GM11168 (cell line): ENCODE measurements around the gene RMDN2.

Source experiments
- in situ Hi-C: fragments of 300-500 bp; cut with MboI; formaldehyde crosslinking; loops from one replicate; pipeline ENCODE4 v1.12.0; 2022; ENCODE audit warnings: low sequenced_read_pairs; ENCODE audit not compliant: unreplicated experiment

Gene RMDN2, protein sequence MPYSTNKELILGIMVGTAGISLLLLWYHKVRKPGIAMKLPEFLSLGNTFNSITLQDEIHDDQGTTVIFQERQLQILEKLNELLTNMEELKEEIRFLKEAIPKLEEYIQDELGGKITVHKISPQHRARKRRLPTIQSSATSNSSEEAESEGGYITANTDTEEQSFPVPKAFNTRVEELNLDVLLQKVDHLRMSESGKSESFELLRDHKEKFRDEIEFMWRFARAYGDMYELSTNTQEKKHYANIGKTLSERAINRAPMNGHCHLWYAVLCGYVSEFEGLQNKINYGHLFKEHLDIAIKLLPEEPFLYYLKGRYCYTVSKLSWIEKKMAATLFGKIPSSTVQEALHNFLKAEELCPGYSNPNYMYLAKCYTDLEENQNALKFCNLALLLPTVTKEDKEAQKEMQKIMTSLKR

DNA sequence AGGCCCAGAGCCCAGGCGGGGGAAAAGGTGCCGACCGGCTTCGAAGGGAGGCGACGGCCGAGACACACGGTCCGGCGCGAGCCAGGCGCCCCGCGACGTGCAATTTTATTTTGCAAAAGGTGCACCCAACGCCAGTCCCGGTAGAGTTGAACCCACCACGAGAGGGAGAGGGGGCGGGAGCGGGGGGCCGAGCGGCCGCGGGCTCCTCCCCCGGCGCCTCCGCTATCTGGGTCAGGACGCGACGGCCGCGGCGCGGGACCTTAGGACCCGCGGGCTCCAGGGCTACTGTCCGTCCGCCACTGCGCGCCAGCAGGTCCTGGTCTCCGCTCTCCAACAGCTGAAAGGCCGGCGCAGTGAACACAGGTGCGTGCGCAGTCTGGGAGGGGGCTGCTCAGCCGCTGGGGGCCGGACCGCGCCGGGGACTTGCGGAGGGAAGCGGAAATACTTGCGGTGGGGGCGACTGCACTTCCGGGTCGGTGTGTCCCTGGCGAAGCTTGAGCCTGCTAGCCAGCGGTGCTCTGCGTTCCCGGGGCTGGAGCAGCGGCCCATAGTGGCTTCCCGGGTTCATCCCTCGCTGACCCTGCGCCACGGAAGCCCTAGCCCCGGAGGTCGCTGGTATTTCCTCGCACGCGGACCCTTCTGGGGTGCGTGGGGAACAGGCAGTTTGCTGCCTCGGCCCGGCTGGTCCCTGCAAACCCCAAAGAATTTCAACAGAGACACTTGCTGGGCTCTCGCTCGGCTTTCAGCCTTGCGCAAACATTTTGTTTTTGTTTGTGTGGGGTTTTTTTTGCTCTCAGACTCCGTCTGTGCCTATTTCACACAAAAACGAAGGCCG is at the start of gene RMDN2:
RMDN2 (plus strand) TSS at position 225 of the 835 bp plus-strand sequence. CDS start 3,991 bp downstream, outside the sequence.
- in situ Hi-C loops: no loop called here

DNA sequence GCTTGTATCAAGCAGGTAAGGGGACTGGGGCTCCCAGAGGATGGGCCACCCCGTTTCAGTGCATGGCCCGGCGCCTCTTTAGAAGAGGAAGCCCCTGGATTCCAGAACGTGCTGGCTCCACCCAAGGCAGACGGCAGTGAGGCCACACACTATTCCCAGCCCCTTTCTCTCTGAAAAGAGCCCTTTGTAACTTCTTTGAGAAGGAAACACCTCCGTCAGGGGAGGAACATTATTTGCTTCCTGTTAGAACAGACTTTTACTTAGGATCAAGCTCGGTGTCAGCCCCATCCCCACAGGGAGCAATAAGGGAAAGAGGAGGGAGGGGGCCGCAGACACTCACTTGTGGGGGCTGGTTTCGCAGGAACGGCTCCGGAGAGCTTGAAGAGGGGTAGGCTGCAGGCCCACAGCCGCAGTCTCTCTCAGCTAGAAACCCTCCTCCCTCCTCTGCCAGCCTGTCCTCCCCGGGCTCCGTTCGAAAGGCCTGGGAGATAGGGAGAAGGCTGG is 49.6 kb upstream of the RMDN2 start:
- in situ Hi-C loops: no loop called here

DNA sequence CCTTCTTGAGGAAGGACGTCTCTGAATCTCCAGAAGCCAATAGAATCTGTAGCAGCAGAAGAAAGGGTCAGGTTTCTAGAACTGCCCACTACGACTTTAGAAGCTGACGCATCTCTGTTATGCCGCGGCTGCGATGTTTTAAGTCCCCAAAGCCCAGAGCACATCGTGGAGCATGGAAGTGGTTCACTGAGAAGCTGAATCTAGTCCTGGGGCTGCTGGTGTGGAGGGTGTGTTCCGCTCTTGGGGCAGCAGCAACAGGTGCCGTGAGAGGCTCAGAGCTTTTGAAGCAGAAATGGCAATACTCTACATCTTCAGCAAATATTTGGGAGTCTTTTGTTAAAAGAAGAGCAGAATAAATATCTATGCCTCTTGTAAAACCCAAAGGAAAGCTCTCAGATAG is 48.9 kb upstream of the RMDN2 start:
- in situ Hi-C loops: no loop called here

DNA sequence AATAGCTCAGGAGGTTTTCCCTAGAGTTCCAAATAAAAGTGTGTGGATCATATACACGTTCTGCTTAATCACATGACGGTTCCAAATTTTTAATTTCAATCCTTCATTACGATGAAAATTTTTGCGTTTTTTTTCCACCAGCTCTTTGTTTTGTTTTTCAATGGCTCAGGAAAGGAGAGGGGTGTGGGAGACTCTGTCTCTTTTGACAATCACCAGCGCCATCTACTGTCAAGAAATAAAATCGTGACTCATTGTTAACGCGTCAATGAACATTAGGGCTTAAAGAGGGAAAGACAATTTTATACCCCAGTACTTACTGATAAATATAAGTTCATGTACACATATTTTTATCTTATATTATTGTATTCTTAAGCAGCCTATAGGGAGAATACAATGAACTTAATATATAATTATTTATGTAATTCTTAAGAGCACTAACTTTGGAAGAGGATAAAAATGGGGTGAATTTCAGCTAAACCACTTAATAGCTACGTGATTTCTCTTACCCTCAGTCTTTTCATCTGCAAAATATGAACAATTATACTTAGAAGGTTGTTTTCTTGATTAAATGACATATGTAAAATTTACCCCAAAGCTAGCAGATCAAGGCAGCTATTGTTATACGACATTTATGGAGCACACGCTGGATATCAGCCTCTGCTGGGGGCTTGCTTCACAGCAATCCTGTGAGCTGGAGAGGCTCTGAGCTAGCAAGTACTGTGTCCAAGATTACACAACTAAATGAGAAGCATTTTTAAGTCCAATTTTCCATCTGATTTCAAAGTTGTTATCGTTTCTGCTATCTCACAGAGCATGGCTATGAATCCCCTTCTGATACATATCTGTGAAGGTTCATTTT is 47.4 kb upstream of the RMDN2 start:
- in situ Hi-C loops: no loop called here

DNA sequence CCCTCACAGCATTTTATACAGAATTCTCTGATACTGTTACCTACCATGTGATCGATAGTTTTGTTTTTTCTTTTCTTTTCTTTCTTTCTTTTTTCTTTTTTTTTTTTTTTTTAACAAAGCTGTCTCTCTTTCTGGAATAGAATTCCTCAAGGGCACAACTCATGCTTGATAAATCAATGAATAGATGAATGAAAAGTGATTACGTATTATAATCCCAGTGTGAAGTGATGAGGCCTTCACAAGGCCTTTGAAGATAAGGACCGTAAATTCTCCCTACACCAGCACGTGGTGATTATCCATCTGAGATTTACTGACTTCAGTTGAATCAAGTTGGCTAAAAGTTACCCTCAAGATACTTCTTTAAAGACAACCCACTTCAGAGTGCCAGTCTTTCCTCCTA is 46.6 kb upstream of the RMDN2 start:
- in situ Hi-C loops: no loop called here

DNA sequence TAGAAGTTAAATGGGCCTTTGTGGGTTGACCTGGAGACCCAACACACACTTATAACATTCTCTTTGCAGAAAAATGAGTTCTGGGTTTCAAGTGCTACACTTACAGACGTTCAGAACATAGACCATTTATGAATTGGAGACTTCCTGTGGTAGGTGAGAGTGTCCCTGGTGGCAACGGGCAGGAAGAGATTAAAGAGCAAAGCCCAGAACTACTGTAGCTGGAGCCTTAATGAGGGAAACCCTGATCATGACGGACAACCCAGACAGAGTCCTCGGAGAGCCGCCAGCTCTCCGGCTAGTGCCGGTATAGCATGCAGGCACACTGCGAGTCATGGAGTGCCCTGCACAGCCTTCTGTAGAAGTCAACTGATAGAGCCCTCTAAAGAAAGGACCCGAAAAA is 44.5 kb upstream of the RMDN2 start:
- in situ Hi-C loops: no loop called here

DNA sequence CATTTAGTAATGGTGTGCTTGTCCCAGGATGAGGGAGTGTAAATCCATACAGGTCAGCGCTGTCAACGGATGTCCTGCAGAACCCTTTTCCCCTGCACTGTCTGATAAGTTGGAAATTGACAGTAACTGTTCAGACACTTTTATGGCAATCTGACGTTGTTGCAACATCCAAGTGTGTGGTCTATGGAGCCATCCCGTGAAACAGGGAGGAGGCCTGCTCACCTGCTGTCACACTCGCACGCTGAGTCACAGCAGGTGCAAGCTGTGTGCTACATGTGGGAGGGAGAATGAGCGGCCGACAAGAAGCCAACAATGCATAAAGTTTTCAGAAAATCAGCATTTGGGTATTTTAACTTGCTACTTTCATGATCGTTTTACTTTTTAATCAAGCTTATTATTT is 43.7 kb upstream of the RMDN2 start:
- in situ Hi-C loops: no loop called here

DNA sequence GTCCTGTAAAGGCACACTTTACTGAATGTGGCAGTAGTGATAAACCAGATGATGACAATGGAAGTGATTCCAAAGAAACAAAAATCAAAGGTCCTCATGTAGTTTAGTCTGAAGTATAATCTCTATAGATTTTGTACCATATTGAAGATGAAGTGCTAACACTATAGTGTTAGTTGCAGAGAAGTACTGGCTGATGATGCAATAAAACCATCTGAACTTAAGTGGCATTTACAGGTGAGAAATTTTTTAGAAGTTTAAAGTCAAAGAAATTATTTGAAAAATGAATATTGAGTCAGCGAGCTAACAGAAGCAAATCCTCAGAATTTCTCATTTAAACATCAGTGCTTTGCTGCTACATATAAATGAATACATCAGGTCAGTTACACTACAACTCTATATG is 43.1 kb upstream of the RMDN2 start:
- in situ Hi-C loops: no loop called here

DNA sequence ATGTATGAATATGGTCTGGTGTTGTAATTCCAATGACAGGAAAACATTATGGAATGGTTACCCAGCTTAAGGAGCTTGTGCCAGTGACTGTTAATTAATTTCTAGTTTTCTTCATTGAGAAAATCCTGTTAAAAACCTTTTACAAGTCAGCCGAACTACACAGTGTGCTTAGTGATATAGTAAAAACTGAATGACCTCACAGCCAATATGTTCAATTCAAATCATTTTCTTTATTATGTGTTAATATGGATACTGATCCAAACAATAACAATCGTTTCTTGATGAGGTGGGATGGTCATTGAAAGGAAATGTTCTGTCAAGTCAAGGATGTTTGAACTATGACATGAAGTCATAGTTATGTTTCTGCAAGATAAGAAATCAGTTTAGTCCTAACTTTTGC is 41.6 kb upstream of the RMDN2 start:
- in situ Hi-C loops: no loop called here

DNA sequence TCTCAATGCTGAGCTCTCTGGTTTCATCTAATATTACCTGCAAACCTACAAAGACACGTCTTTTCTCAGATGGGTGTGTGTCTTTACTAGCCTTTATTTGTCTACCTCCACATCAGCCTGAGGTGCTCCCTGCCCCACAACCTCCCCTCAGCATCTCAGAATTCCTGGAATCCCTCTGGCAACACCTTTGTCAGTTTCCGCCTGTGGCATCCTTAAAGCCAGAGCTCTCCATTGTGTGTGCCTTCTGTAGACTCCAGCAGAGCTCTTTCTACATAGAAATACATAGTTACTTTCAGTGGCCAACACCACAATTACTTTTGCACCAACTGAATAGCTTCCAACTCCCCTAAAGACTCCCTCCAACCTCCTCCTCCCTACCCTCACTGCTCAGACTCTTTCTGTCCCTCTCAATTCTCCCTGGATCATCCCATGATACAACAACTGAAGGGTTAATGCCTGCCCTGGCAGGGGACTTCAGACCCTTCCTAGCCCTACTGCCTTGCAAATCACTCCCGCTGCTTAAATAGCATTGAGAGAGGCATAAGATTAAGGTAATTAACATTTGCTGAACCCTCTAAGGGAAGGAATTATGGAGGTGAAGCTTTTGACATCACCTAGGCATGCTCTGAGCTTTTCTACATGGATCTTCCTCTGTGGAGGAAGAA is 39.6 kb upstream of the RMDN2 start:
- in situ Hi-C loops: no loop called here

DNA sequence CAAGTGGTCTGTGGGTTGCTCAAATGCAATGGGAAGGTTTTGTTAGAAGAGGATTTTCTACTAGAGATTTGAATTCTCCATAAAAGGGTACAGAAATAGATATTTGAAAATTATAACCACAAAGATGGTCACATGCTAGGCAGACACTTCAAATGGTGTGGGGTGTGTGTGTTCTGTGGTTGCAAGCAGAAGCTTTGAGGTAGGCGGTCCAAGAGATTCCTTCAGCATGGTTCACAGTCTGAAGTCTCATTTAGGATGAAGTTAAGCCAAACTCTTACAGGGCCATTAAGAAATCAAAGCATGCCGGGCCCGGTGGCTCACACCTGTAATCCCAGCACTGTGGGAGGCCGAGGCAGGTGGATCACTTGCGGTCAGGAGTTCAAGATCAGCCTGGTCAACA is 38.3 kb upstream of the RMDN2 start:
- in situ Hi-C loops: no loop called here

DNA sequence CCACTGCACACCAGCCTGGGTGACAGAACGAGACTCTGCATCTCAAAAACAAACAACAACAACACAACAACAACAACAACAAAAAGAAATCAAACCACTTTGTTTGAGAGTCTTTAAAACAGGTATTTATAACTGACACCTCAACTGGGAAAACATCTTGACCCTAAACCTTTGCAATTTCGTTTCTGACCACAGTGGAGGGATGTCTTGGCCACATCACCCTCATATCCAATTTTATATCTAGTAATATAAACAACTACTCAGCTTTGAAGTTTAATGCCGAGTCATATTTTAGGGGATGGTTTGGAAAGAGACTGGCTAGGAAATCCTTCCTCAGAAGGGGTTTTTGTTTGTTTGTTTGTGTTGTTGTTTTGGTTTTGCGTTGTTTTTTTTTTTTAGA is 37.8 kb upstream of the RMDN2 start:
- in situ Hi-C loops: no loop called here

DNA sequence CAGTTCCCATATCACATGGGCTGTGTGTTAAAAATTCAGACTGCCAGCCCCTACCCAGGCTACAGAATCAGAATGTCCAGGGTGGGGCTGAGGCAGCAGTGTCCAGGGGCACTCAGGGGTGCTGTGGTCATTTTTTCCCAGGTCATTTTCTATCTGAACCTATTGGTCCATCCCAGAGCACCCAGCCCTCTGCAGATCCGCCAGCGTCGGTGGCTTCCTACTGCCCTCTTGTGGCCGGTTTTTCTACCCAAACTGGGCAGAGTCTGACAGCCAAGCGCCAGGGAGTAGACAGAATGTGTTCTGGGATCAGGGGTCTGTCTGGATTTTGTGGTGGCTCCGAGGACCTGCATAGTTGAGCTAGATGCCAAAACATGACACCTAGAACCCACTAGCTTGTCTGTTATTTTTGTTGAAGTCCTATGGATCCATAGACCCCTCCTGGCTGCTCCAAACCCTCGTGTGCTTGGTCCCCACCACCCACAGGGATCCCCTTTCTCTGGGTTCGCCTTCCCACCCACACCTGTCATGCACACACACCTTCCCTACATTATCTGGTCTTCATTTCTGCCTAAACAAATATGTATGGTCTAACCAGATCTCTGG is 34.1 kb upstream of the RMDN2 start:
- in situ Hi-C loops: loop anchor here (10.0 kb wide), 2 partner anchors 234 to 384 kb away; no protein-coding TSS in a partner anchor

DNA sequence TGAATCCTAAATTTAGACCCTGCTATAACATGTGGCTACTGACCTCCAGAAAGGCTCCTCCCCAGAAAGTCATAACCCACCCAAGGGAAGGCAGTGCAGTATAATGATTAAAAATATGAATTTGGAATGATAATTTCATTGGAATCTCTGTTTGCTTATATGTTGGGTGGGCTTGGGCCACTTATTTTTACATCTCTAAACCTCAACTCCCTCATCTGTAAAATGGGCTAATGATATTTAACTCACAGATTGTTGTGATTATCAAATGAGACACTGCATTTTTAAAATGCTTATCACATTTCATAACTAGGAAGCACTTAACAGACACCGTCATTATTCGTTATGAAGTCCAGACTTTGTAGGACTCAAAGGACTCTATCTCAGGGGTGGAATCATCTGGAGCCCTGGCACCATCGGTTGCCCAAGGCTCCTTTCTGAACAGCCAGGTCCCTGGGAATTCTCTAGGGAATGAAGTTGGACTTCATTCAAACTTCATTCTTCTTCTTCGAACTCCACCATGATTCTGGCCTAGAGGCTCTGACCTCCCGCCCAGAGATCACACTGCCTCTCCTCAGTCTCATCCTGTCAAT is 33.1 kb upstream of the RMDN2 start:
- in situ Hi-C loops: loop anchor here (10.0 kb wide), 2 partner anchors 233 to 383 kb away; no protein-coding TSS in a partner anchor

DNA sequence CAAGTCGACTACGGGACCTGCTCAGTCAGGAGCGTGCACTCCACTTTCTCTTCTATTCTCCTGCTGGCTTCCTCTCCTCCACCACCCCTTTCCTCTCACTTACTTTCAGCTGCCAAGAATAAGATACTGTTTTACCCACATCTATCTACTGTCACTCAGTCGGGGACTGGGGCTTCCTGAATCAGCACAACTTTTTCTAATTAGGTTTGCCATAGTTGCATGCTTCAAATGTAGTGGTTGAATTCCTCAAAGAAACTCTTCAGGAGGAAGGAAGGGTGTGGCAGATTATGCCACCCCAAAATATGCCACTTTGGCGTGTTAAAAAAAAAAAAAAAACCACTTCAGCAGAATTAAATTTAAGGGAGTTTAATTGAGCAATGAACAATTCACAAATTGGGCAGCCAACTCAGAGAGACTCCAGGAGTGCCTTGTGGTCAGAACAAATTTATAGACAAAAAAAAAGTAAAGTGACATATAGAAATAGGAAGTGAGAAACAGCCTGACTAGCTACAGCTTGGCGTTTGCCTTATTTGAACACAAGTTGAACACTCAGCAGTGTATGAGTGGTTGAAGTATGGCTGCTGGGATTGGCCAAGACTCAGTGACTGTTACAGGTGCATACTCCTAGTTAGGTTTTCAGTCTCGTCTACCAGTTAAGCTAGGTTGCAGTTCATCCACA is 32.5 kb upstream of the RMDN2 start:
- in situ Hi-C loops: loop anchor here (10.0 kb wide), 2 partner anchors 232 to 382 kb away; no protein-coding TSS in a partner anchor

DNA sequence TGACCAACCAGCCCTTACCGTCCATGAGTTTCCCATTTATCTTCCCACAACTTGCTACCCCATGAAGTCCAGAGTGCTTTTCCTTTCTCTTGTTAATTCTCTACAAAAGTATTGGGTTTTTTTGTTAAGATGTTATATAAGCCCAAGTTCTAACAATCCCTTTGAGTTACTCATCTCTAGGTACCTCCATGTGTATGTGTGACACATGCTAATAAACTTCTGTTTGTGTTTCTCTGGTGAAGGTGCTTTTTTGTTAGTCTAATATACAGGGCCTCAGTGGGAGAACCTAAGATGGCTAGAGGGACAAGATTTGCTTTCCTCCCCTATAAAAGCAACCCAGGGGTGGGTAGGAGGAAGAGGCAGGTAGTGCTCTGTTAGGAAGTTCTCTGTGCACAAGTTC is 31.8 kb upstream of the RMDN2 start:
- in situ Hi-C loops: loop anchor here (10.0 kb wide), 2 partner anchors 231 to 381 kb away; no protein-coding TSS in a partner anchor

DNA sequence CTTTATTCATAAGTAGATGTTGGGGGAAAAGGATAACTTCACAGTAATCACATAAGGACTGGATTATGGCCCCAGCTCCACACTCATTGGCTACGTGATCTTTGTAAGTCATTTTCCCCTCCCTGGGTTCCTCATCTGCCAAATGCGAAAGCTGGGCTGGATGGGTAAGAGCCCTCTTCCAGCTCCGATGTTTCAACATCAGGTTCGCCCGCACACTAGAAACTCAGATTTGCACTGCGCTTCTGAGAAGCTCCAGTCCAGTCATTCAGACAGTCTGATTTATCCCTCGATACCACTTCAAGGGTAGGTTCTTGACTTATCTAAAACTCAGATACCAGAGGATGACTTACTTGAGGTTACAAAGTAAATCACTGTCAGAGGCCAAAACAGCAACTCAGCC is 31.0 kb upstream of the RMDN2 start:
- in situ Hi-C loops: loop anchor here (10.0 kb wide), 2 partner anchors 231 to 381 kb away; no protein-coding TSS in a partner anchor

DNA sequence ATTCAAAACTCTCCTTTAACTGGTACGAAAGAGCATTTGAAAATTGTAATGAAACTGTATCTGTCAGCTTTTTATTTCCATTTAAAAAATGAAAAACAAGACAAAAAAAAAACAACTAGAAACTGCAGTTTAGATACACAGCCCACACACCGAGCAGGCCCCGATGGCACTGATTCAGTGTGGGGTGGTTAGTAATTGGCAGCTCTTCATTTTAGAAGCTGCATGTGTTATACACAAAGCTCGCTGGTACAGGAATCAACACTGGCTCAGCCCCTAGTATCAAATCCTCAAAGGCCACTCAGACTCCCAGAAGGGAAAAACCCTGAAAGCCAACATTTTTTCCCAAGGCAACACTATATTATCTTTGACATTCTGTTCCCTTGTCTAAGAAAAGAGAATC is 30.5 kb upstream of the RMDN2 start:
- in situ Hi-C loops: loop anchor here (10.0 kb wide), 2 partner anchors 230 to 380 kb away; no protein-coding TSS in a partner anchor
